ENCODE data around the gene LGALS7B.
"Not testable (repeated sequence)": the region's sequence is repeated elsewhere in the genome, so short reads cannot be mapped to it uniquely, and the experiment has no call there.

Gene LGALS7B

DNA sequence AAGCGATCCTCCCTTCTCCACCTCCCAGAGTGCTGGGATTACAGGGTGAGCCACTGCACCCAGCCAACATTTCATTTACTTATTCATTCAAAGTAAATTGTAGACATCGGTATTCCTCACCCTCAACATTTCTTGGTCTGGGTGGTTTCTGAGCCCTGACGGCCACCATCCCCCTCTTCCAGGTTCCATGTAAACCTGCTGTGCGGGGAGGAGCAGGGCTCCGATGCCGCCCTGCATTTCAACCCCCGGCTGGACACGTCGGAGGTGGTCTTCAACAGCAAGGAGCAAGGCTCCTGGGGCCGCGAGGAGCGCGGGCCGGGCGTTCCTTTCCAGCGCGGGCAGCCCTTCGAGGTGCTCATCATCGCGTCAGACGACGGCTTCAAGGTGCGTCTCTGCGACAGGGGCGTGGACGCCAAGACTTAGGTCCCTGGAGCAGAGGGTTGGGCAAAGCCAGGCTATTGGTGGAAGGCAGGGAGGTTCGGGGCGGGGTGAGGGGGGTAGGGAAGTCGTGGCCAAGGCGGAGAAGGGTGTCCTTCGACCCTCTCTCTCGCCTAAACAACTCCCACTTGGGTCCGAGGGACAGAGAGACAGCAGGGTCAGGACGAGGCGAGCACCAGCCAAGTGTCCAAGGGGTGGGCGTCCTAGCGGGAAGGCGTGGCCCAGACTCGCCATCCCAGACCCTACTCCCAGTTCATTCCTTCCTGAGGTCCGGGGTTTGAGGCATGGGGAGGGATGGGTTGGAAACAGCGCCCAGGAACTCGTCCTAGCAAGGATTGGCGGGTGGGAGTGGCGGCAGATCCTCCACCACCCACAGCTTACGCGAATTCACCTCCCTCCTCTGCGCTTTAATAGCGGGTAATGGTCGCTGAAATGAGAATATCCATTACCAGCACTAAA, 1.8 kb downstream of the LGALS7B start:
- H3K4me3 ChIP-seq (ENCODE audit: low read depth in 1 of 2, low read length in 2 of 2); H3K27ac ChIP-seq (ENCODE audit: low read depth, low read length): not testable (repeated sequence)

DNA sequence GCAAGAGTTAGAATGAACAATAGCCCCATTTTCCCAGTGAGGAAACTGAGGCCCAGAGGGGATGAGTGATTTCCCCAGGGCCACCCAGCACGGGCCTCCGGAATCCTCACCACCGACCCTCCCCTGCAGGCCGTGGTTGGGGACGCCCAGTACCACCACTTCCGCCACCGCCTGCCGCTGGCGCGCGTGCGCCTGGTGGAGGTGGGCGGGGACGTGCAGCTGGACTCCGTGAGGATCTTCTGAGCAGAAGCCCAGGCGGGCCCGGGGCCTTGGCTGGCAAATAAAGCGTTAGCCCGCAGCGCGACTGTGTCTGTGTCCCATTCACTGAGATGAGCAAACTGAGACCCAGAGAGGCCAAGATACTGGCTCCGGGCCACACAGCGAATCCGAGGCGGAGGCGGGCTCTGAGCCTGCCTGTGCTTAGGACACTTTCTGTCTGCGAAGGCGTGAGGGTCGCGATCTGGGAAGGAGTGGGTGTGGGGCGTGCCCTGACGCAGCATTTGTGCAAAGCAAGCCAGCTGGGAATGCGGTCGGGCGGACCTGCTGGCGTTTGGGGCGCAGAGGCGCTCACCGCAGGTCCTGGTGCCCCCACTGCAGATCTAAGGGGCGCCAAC, 2.6 kb downstream of the LGALS7B start:
- H3K27ac ChIP-seq (ENCODE audit: low read depth, low read length); H3K9ac ChIP-seq (ENCODE audit: low read length); H3K27me3 ChIP-seq (ENCODE audit: control insufficient read depth in 1 of 2, insufficient read depth in 2 of 2, low read length in 2 of 2); H3K9me3 ChIP-seq (ENCODE audit: low read length); H3K4me1 ChIP-seq (ENCODE audit: insufficient read depth, low read length); H3K36me3 ChIP-seq (ENCODE audit: insufficient read depth, low read length); H3K4me3 ChIP-seq (ENCODE audit: low read depth in 1 of 2, low read length in 2 of 2): not testable (repeated sequence)

More for the DNA sequence above, 1.8 kb downstream of the LGALS7B start:
- not testable (repeated sequence) for H3K4me1 ChIP-seq (ENCODE audit: insufficient read depth, low read length); H3K27me3 ChIP-seq (ENCODE audit: control insufficient read depth in 1 of 2, insufficient read depth in 2 of 2, low read length in 2 of 2); H3K9ac ChIP-seq (ENCODE audit: low read length); H3K36me3 ChIP-seq (ENCODE audit: insufficient read depth, low read length); H3K9me3 ChIP-seq (ENCODE audit: low read length)

DNA sequence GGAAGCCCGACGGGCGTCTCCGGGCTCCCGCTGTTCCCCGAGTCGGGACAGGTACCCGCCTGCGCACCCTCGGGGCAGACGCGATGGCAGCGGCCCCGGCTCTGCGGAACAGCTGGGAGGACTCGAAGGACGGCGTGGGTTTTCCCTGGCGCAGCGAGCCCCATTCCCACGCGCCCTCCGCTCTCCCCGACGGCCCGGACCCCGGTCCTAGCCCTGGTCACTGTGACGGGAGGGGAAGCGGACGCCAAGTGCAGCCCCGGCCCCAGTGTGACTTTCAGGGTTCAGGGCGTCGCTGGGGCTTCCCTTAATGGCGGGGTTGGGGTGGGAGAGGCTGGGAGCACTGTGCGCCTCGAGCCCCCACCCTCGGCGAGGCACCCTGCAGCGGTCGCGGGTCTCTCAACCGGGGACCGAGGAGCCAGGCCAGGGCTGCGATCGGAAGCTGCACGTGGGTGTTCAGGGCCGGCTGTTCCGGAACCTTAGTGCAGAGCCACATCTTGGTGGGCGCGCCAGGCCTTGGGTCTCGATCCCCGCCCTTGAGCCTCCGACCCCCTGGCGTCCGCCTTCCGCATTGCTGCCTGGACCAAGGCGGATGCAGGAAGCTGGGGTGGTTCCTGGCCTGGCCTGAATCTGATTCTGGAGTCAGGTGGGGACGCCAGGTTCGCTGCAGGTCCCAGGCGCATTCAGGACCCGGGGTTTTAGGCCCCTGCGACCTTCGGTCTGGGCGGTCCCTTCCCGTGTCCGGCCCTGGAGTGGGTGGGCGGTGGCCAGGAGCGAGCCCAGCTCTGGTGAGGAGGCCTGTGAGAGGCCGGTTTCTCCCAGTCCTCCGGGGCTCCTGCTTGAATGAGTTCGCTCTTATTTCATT, 3.5 kb downstream of the LGALS7B start:
- Histone ChIP-seq H3K27me3 (ENCODE audit: control insufficient read depth in 1 of 2, insufficient read depth in 2 of 2, low read length in 2 of 2) (no peaks in the 10 kb centered on the region), H3K9ac (ENCODE audit: low read length) (no peak overlapping the region), H3K9me3 (ENCODE audit: low read length) (no peaks in the 10 kb centered on the region), H3K4me1 (ENCODE audit: insufficient read depth, low read length) (no peaks in the 10 kb centered on the region), H3K36me3 (ENCODE audit: insufficient read depth, low read length) (no peaks in the 10 kb centered on the region), H3K4me3 (ENCODE audit: low read depth in 1 of 2, low read length in 2 of 2) (no peak overlapping the region), H3K27ac (ENCODE audit: low read depth, low read length) (no peak overlapping the region)

DNA sequence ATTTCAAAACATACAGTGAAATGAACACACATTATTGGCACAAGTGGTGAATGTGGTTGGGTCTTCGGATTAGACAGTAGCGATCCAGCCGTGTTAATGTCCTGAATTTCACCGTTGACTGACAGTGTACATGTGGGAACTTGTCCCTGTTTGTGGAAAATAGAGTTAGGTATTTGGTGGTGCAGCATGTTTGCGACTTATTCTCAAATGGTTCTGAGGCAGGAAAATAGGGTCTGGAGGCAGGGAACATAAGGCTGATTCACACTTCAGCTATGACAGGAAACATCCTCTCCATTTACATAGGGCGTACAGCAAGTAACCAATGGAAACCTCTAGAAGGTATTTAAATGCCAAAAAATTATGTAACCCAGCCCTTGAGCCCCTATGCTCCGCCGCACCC, 4.2 kb downstream of the LGALS7B start:
- Histone ChIP-seq H3K4me3 (ENCODE audit: low read depth in 1 of 2, low read length in 2 of 2) (no peak overlapping the region), H3K9me3 (ENCODE audit: low read length) (no peaks in the 10 kb centered on the region), H3K4me1 (ENCODE audit: insufficient read depth, low read length) (no peaks in the 10 kb centered on the region), H3K9ac (ENCODE audit: low read length) (no peak overlapping the region), H3K27ac (ENCODE audit: low read depth, low read length) (no peak overlapping the region), H3K27me3 (ENCODE audit: control insufficient read depth in 1 of 2, insufficient read depth in 2 of 2, low read length in 2 of 2) (no peaks in the 10 kb centered on the region), H3K36me3 (ENCODE audit: insufficient read depth, low read length) (no peaks in the 10 kb centered on the region)

DNA sequence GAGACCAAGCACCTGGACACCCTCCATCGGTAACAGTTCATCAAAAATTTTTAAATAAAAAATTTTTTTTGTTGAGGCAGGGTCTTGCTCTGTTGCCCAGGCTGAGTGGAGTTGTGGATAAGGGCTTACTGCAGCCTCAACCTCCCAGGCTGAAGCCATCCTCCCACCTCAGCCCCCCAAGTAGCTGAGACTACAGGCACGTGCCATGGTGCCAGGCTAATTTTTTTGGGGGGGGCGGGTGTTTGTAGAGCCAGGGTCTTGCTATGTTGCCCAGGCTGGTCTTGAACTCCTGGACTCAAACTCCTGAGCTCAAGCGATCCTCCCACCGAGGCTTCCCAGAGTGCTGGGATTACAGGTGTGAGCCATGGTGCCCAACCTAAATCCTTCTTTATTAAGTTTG, 4.7 kb downstream of the LGALS7B start:
- no peak overlapping the region for H3K4me3 ChIP-seq (ENCODE audit: low read depth in 1 of 2, low read length in 2 of 2)
- H3K27ac ChIP-seq (ENCODE audit: low read depth, low read length), result no peak overlapping the region
- no peaks in the 10 kb centered on the region for H3K36me3 ChIP-seq (ENCODE audit: insufficient read depth, low read length)
- no peaks in the 10 kb centered on the region for H3K4me1 ChIP-seq (ENCODE audit: insufficient read depth, low read length)
- no peaks in the 10 kb centered on the region for H3K27me3 ChIP-seq (ENCODE audit: control insufficient read depth in 1 of 2, insufficient read depth in 2 of 2, low read length in 2 of 2)
- no peaks in the 10 kb centered on the region for H3K9me3 ChIP-seq (ENCODE audit: low read length)
- no peak overlapping the region for H3K9ac ChIP-seq (ENCODE audit: low read length)

DNA sequence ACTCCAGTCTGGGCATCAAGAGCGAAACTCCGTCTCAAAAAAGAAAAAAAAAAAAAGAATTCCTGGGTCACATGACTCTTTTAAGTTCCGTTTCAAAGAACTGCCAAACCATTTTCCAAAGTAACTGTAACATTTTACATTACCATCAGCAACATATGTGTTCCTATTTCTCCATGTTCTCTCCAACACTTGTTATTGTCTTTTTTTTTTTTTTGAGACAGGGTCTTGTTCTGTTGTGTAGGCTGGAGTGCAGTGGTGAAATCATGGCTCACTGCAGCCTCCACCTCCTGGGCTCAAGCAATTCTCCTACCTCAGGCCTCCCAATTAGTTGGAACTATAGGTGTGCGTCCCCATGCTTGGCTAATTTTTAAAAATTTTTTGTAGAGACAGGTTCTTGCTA, 6.5 kb downstream of the LGALS7B start:
- Histone ChIP-seq H3K27ac (ENCODE audit: low read depth, low read length) (no peak overlapping the region), H3K27me3 (ENCODE audit: control insufficient read depth in 1 of 2, insufficient read depth in 2 of 2, low read length in 2 of 2) (no peaks in the 10 kb centered on the region), H3K4me1 (ENCODE audit: insufficient read depth, low read length) (no peaks in the 10 kb centered on the region), H3K9ac (ENCODE audit: low read length) (no peak overlapping the region), H3K4me3 (ENCODE audit: low read depth in 1 of 2, low read length in 2 of 2) (no peak overlapping the region), H3K9me3 (ENCODE audit: low read length) (no peaks in the 10 kb centered on the region), H3K36me3 (ENCODE audit: insufficient read depth, low read length) (no peaks in the 10 kb centered on the region)

DNA sequence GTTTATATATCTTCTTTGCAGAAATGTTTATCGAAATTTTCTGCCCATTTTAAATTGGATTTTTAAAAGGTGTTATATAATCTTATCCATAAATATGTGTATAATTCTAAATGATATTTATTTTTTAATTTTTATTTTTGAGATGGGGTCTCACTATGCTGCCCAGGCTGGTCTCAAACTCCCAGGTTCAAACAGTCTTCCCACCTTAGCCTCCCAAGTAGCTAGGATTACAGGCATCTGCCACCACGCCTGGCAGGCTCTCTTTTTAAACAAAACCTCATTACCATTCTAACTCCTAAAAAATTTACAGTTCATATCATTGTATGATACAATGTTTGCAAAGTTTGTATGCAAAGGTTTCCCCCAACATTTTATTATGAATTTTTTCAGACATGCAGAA, 7.2 kb downstream of the LGALS7B start:
- no peak overlapping the region for H3K4me3 ChIP-seq (ENCODE audit: low read depth in 1 of 2, low read length in 2 of 2)
- no peaks in the 10 kb centered on the region for H3K36me3 ChIP-seq (ENCODE audit: insufficient read depth, low read length)
- H3K4me1 ChIP-seq (ENCODE audit: insufficient read depth, low read length), result no peaks in the 10 kb centered on the region
- H3K27me3 ChIP-seq (ENCODE audit: control insufficient read depth in 1 of 2, insufficient read depth in 2 of 2, low read length in 2 of 2), result no peaks in the 10 kb centered on the region
- H3K9ac ChIP-seq (ENCODE audit: low read length), result no peak overlapping the region
- H3K9me3 ChIP-seq (ENCODE audit: low read length), result no peaks in the 10 kb centered on the region
- no peak overlapping the region for H3K27ac ChIP-seq (ENCODE audit: low read depth, low read length)

DNA sequence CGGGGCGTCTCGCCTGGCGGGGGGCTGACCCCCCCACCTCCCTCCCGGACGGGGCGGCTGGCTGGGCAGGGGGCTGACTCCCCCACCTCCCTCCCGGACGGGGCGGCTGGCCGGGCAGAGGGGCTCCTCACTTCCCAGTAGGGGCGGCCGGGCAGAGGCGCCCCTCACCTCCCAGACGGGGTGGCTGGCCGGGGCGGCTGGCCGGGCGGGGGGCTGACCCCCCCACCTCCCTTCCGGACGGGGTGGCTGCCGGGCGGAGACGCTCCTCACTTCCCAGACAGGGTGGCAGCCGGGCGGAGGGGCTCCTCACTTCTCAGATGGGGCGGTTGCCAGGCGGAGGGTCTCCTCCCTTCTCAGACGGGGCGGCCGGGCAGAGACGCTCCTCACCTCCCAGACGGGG, 8.8 kb downstream of the LGALS7B start:
- not testable (repeated sequence) for H3K9me3 ChIP-seq (ENCODE audit: low read length); H3K4me3 ChIP-seq (ENCODE audit: low read depth in 1 of 2, low read length in 2 of 2); H3K27me3 ChIP-seq (ENCODE audit: control insufficient read depth in 1 of 2, insufficient read depth in 2 of 2, low read length in 2 of 2); H3K36me3 ChIP-seq (ENCODE audit: insufficient read depth, low read length); H3K4me1 ChIP-seq (ENCODE audit: insufficient read depth, low read length); H3K27ac ChIP-seq (ENCODE audit: low read depth, low read length); H3K9ac ChIP-seq (ENCODE audit: low read length)

DNA sequence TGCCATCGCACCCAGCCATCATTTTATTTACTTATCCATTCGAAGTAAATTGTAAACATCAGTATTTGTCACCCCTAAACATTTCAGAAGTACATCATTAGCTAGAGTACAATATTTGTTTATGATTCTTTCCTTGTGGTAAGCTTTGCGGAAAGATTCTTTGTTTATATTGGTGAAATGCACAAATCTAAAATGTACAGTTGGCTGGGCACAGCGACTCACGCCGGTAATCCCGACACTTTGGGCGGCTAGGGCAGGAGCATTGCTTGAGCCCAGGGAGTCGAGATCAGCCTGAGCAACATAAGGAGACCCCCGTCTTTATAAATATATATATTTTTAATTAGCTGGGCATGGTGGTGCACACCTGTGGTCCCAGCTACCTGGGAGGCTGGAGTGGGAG, 10.1 kb downstream of the LGALS7B start:
- Histone ChIP-seq H3K4me3 (ENCODE audit: low read depth in 1 of 2, low read length in 2 of 2) (no peak overlapping the region), H3K9ac (ENCODE audit: low read length) (no peak overlapping the region), H3K36me3 (ENCODE audit: insufficient read depth, low read length) (no peaks in the 10 kb centered on the region), H3K27me3 (ENCODE audit: control insufficient read depth in 1 of 2, insufficient read depth in 2 of 2, low read length in 2 of 2) (no peaks in the 10 kb centered on the region), H3K27ac (ENCODE audit: low read depth, low read length) (no peak overlapping the region), H3K9me3 (ENCODE audit: low read length) (no peaks in the 10 kb centered on the region), H3K4me1 (ENCODE audit: insufficient read depth, low read length) (no peaks in the 10 kb centered on the region)

DNA sequence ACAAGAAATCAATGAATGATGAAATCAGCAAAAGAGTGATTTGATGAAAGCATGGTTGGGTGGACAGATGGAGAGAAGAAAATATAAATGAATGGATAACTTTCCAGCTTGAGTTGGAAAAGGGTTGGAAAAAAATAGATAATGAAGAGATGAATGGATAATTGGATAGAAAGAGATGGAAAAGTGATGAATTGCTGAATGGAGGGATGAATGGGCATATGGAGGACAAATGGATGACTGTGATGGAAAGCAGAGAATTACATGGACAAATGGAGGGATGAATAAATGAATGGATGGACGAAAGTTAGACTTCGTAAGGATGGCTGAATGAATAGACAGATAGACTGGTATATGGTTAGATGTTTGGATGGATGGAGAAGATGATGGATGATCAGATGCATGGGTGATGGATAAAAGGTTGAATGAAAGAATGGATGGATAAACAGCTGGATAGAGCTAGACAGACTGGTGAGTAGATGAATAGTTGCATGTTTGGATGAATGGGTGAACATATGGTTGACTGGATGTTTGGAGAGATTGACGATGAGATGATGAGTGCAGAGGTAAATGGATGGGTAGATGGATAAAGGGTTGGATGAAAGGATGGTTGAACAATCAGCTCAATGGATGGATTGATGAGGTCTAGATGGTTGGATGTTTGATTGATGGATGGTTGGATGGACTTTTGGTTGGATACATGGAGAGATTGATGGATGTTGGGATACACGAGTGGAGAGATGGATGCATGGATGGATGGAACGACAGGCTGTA, 11.8 kb downstream of the LGALS7B start:
- Histone ChIP-seq H3K27ac (ENCODE audit: low read depth, low read length) (no peak overlapping the region), H3K9me3 (ENCODE audit: low read length) (no peaks in the 10 kb centered on the region), H3K36me3 (ENCODE audit: insufficient read depth, low read length) (no peaks in the 10 kb centered on the region), H3K9ac (ENCODE audit: low read length) (no peak overlapping the region), H3K4me1 (ENCODE audit: insufficient read depth, low read length) (no peaks in the 10 kb centered on the region), H3K27me3 (ENCODE audit: control insufficient read depth in 1 of 2, insufficient read depth in 2 of 2, low read length in 2 of 2) (no peaks in the 10 kb centered on the region), H3K4me3 (ENCODE audit: low read depth in 1 of 2, low read length in 2 of 2) (no peak overlapping the region)

Measured in muscle layer of colon (tissue), 2 donors.